ENCODE measurements around the gene HGD. TPM values are rescaled to one million over a fixed set of nuclear protein-coding genes. Genes with fewer than 3 reads are reported as not detected.

HGD gene
- total RNA-seq = 0.19 TPM in 1 of 2 replicates, not detected in the other

GRCh38 chr3:120682095-120682681, at the start of gene HGD:
TSS of gene HGD (minus strand) at chr3:120682239. CDS start at chr3:120682111, 128 bp downstream.

GRCh38 chr3:120596116-120596852, 85.8 kb downstream of the HGD start, which contains the start of gene NDUFB4:
TSS of gene NDUFB4 (plus strand) at chr3:120596336. CDS start at chr3:120596360, 24 bp downstream.

Other genes with a start within 250 kb of the HGD start
- 849 and 1,254 TPM in 2 replicates for gene FSTL1, start 231.2 kb downstream of the HGD start, total RNA-seq
- gene NDUFB4, start 85.9 kb downstream of the HGD start, total RNA-seq = 35.0 and 42.3 TPM in 2 replicates
- gene RABL3, start 60.3 kb upstream of the HGD start, total RNA-seq = 13.2 and 16.0 TPM in 2 replicates
- gene GTF2E1, start 60.5 kb upstream of the HGD start, total RNA-seq = 12.0 and 14.8 TPM in 2 replicates
- gene STXBP5L, start 226.0 kb upstream of the HGD start, total RNA-seq = not detected in 2 replicates

Data from aortic smooth muscle cell (primary cell).